OCI-LY3 (cell line): ENCODE measurements around the gene STIL.
"Not testable (repeated sequence)": the region's sequence is repeated elsewhere in the genome, so short reads cannot be mapped to it uniquely, and the experiment has no call there.

ENCODE experiments used
- H2AFZ ChIP-seq: fragments of 200-600, 300-600 bp; shearing (Covaris generic); 2 replicates; pipeline ENCODE4 v1.6.0; 2014; ENCODE audit warnings: antibody characterized with exemption, low read depth, low read length
- H3K27ac ChIP-seq: fragments of 200-600, 300-600 bp; sonication (generic); 2 replicates; pipeline ENCODE4 v1.5.1; 2014; ENCODE audit warnings: mild to moderate bottlenecking, low read length, moderate library complexity, mixed read lengths
- H3K27me3 ChIP-seq: fragments of 200-600, 300-600 bp; sonication (generic); 2 replicates; pipeline ENCODE4 v1.6.1; 2014; ENCODE audit warnings: low read depth, low read length, mixed read lengths
- H3K36me3 ChIP-seq: fragments of 200-600, 300-600 bp; sonication (generic); replicated peaks from 2 replicates; pipeline ENCODE3; 2014; ENCODE audit warnings: low read depth, low read length, mixed read lengths
- H3K4me1 ChIP-seq: fragments of 300-600, 200-600 bp; sonication (generic); 2 replicates; pipeline ENCODE4 v1.6.1; 2014; ENCODE audit warnings: low read length, mixed read lengths
- H3K4me2 ChIP-seq: fragments of 200-600, 300-600 bp; sonication (generic); 2 replicates; pipeline ENCODE4 v1.6.1; 2014; ENCODE audit warnings: low read length, mixed read lengths
- H3K4me3 ChIP-seq: fragments of 300-600, 200-600 bp; sonication (generic); 2 replicates; pipeline ENCODE4 v1.5.1; 2014; ENCODE audit warnings: antibody characterized with exemption, mild to moderate bottlenecking, low read length, moderate library complexity
- H3K79me2 ChIP-seq: fragments of 300-600, 200-600 bp; shearing (Covaris generic); 2 replicates; pipeline ENCODE4 v1.6.1; 2014; ENCODE audit warnings: mild to moderate bottlenecking, low read length, mixed read lengths
- H3K9ac ChIP-seq: fragments of 300-600, 200-600 bp; shearing (Covaris generic); 2 replicates; pipeline ENCODE4 v1.6.0; 2014; ENCODE audit warnings: mild to moderate bottlenecking, low read length, moderate library complexity
- H3K9me3 ChIP-seq: fragments of 200-600, 300-600 bp; shearing (Covaris generic); 2 replicates; pipeline ENCODE4 v1.6.1; 2014; ENCODE audit warnings: low read length, mixed read lengths; ENCODE audit not compliant: insufficient read depth
- H4K20me1 ChIP-seq: fragments of 200-600, 300-600 bp; sonication (generic); 2 replicates; pipeline ENCODE4 v1.6.1; 2016; ENCODE audit warnings: low read length, mixed read lengths; ENCODE audit not compliant: insufficient read depth
- EZH2phosphoT487 ChIP-seq: fragments of 200-600 bp; shearing (Covaris generic); IDR thresholded peaks from 2 replicates; pipeline ENCODE4 v1.6.1; 2018; ENCODE audit warnings: antibody characterized with exemption, mixed run types, low read depth
- TF ChIP-seq, protein P1 (sequence below): fragments of 200-600, 300-600 bp; sonication (generic); IDR thresholded peaks from 2 replicates; pipeline ENCODE4 v1.5.1; 2014; ENCODE audit warnings: antibody characterized with exemption, low read length, low read depth

The STIL gene

DNA sequence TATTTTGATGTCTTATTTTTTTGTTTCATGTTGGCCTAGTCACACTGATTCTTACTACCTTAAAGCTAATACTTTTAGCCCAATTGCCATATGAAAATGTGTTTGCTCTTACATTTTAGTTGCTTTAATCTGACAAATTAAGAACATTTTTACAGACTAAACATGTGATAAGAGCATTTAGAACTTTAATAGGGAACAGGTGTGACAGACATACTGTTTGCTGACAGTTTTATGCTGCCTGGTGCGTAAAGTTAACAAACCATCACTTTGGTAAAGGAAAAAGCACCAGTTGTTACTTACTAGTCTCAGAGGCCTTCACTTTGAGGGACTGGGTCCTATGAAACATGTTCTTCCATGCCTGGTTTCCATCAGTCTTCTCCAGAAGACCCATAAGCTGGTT, 34.3 kb upstream of the STIL start:
- H3K4me2 ChIP-seq: no peak overlapping the region
- 0 out of 2 replicates have a peak, but pooled peaks cover 7% of the 10 kb centered on the region for H4K20me1 ChIP-seq
- H3K9ac ChIP-seq: no peak overlapping the region
- H3K27ac ChIP-seq: no peak overlapping the region
- H3K36me3 ChIP-seq: no peaks in the 10 kb centered on the region
- H3K4me1 ChIP-seq: peaks cover 8% of the 10 kb centered on the region; the same call in 1 of the 2 replicates
- no peak for TF ChIP-seq EZH2phosphoT487
- TF ChIP-seq, protein P1, sequence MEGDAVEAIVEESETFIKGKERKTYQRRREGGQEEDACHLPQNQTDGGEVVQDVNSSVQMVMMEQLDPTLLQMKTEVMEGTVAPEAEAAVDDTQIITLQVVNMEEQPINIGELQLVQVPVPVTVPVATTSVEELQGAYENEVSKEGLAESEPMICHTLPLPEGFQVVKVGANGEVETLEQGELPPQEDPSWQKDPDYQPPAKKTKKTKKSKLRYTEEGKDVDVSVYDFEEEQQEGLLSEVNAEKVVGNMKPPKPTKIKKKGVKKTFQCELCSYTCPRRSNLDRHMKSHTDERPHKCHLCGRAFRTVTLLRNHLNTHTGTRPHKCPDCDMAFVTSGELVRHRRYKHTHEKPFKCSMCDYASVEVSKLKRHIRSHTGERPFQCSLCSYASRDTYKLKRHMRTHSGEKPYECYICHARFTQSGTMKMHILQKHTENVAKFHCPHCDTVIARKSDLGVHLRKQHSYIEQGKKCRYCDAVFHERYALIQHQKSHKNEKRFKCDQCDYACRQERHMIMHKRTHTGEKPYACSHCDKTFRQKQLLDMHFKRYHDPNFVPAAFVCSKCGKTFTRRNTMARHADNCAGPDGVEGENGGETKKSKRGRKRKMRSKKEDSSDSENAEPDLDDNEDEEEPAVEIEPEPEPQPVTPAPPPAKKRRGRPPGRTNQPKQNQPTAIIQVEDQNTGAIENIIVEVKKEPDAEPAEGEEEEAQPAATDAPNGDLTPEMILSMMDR: no peak
- H3K9me3 ChIP-seq: no peaks in the 10 kb centered on the region
- peaks cover 25% of the 10 kb centered on the region for H3K79me2 ChIP-seq
- H2AFZ ChIP-seq: no peak overlapping the region
- no peaks in the 10 kb centered on the region for H3K27me3 ChIP-seq
- H3K4me3 ChIP-seq: no peak overlapping the region

DNA sequence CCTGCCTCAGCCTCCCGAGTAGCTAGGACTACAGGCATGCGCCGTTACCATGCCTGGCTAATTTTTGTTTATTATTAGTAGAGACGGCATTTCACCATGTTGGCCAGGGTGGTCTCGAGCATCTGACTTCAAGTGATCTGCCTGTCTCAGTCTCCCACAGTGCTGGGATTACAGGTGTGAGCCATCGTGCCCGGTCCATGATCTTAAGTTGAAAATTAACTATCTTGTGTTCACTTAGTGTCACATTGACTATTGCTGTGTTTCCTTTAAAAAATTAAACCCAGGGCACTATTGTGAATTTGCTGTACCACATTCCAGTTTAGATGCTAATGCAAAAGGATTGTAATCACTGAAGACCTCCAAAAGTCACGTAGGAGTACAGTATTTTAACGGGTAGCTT, 33.8 kb upstream of the STIL start:
- H3K9ac ChIP-seq: no peak overlapping the region
- H2AFZ ChIP-seq: no peak overlapping the region
- no peaks in the 10 kb centered on the region for H3K27me3 ChIP-seq
- H3K4me1 ChIP-seq: peaks cover 8% of the 10 kb centered on the region; the same call in 1 of the 2 replicates
- TF ChIP-seq, protein P1: no peak
- peaks cover 25% of the 10 kb centered on the region for H3K79me2 ChIP-seq
- H3K27ac ChIP-seq: no peak overlapping the region
- H3K4me2 ChIP-seq: no peak overlapping the region
- no peak overlapping the region for H3K4me3 ChIP-seq
- no peaks in the 10 kb centered on the region for H3K36me3 ChIP-seq
- no peaks in the 10 kb centered on the region for H3K9me3 ChIP-seq
- H4K20me1 ChIP-seq: 0 out of 2 replicates have a peak, but pooled peaks cover 5% of the 10 kb centered on the region

DNA sequence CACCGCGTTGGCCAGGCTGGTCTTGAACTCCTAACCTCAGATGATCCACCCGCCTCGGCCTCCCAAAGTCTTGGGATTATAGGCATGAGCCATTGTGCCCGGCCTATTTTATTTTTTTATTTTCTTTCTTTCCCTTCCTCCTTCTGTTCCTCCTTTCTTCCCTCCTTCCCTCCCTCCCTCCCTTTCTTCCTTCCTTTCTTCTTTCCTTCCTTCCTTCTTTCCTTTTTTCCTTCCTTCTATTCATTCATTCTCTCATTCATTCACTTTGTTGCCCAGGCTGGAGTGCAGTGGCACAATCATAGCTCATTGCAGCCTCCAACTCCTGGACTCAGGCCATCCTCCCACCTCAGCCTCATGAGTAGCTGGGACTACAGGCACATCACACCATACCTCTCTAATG, 33.0 kb upstream of the STIL start:
- H2AFZ ChIP-seq, H3K9me3 ChIP-seq, H3K27me3 ChIP-seq, H3K4me3 ChIP-seq, H3K27ac ChIP-seq, H3K4me2 ChIP-seq, H3K36me3 ChIP-seq, H3K4me1 ChIP-seq, H4K20me1 ChIP-seq, H3K9ac ChIP-seq: not testable (repeated sequence)
- H3K79me2 ChIP-seq: peaks cover 25% of the 10 kb centered on the region

DNA sequence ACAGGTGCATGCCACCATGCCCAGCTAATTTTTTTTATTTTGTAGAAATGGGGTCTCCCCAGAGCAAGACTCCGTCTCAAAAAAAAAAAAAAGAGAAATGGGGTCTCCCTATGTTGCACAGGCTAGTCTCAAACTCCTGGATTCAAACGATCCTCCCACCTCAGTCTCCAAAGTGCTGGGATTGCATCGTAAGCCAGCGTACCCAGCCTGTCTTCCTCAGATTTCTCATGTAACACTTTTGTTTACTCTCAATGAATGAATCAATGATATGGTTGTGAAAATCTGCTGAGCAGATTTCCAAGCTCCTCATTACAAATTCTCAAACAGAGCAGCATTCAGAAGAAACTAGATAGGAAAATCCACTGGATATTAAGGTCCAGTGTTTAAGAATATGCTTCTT, 26.3 kb upstream of the STIL start:
- Histone ChIP-seq H3K27ac (no peak overlapping the region), H4K20me1 (no peaks in the 10 kb centered on the region), H3K4me3 (no peak overlapping the region), H2AFZ (no peak overlapping the region), H3K79me2 (peaks cover 46% of the 10 kb centered on the region), H3K9me3 (no peaks in the 10 kb centered on the region), H3K4me1 (peaks cover under 1% of the 10 kb centered on the region; the same call in 1 of the 2 replicates), H3K4me2 (no peak overlapping the region), H3K27me3 (no peaks in the 10 kb centered on the region), H3K9ac (no peak overlapping the region), H3K36me3 (no peaks in the 10 kb centered on the region)
- no peak for TF ChIP-seq EZH2phosphoT487
- TF ChIP-seq, protein P1: no peak
